Stimulated activated CD8-positive, alpha-beta memory T cell treated with anti-CD3 and anti-CD28 coated beads, Interleukin-2, amount 100 ng/mL, for 48 hours (primary cell): ENCODE measurements around the gene ALDOC.
"Not testable (repeated sequence)": the region's sequence is repeated elsewhere in the genome, so short reads cannot be mapped to it uniquely, and the experiment has no call there.

ENCODE experiments used
- DNase-seq, 2 donors: peaks; one replicate each; pipeline ENCODE4 v3.0.0-alpha.2; 2020; ENCODE audit warnings: low read depth in 2 of 2

ALDOC gene

DNA sequence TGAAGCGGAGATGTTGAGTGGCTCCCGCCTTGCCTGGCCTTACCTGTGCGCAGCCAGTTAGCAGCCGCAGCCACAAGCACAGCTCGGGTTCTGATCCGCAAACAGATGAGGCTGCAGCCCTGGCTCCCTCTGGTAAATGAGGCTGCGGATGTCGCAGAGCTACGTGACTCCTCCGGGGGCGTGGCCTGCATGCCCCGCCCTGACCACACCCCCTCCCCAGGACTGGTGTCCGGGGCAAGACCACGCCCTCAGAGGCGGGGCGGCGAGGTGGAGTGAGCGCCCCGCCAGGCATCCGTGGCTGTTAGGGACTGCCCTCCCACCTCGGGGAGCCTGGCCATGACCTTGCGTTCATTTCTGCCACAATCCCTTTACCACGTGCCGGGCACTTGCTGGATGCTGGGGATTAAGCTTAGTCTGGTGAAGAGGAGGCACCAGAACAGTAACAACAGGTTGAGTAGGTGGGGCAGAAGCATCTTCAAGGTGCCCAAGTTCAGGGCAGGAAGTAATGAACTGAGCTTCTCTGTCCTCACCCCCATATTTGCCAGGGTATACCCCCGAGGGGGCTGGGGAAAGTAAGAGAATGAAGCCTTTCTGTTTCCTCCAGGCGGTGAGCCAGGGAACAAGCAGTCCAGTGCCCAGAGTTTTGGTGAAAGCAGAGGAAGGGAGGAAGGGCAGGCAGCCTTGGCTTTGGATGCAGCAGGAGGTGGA lies at the start of gene ALDOC:
Gene ALDOC (minus strand): TSS at position 138 of the 708 bp plus-strand sequence. CDS start 1,363 bp downstream, outside the sequence.
- peak; percentile 98 to 99 for DNase-seq

DNA sequence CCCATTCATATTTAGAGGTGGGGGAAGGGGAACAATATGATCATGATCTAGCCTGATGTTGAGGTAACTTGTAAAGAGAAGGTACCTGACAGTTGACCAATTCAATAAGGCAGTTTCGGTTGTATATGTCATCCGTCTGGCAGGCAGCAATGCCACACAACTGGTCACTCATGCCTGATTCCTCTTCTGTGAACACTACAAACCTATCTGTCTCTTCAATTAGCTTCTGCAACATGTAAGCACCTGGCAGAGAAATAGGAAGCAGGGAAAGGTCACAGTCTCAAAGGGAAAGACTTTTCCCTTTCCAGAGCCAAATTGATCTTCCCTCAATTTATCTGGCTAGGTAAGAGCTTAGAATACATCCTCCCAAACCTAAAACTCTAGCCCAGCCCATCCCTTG lies 47.5 kb upstream of the ALDOC start:
- no peak for DNase-seq

DNA sequence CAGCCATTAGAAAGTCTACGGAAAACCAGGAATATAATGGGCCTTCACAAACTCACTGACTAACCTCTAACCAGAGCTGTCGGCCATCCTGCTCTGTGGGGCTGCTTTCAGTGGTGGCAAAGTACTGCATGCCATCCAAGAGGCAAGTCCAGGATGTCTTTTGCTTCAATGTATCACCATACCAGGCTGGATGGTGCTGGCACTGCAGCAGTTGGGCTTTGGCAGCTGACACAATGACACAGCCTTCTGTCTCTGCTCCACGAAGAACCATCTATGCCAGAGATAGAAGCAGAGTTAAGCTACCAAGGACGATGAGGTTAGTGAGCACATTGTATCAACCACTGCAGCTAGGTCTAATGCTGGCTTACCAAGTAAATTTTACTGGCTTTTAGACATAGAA lies 47.0 kb upstream of the ALDOC start:
- DNase-seq: no peak

DNA sequence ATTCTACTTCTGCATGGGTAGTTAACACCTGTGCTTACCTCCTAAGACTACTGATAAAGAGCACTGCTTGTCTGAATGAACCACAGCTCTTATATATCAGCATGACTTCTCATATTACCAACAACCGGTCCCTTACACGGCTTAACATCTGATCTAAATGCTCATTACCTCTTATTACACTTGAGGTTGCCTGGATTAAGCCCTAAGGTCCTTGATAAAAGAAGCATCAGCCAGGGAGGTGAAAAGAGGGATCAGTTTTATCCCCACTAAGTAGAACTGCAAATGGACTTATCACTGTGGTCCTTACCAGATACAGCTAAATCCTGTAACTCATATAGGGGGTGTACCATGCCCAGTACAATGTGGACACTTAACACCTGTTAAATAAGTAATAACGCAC lies 45.5 kb upstream of the ALDOC start:
- DNase-seq: no peak

DNA sequence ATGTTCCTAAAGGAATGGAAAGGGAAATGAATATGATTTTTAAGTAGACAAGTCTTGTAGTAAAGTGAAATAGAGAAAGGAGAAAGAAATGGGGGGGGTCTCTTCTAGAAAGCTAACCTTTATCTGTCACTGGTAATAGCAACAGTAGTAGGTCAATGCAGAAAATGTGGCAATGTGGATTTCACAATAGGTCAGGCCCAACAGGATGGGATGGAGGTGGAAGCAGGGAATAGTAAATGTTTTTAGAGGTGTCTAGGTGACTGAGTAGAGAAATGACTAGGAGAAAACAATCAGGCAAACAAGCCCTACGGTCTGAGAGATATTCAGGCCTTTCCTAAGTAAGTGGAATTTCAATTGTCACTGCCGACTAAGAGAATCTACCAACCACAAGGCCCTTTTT lies 43.3 kb upstream of the ALDOC start:
- no peak for DNase-seq

DNA sequence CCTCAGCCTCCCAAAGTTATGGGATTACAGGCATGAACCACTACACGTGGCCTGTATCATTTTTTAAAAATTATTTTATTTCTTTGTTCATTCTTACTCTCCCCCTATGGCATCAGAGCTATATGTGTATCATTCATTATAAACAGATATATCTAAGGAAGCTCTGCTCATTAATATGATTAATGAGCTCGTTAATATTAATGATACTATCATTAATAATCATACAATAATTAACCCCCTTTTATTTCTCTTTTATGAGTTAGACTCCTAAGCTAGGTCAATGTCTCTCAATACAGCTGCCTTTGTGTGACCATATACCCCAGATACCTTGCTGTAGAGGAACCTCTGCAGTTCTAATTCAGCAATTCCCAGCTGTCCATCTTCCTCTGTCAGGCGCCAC lies 41.8 kb upstream of the ALDOC start:
- no peak for DNase-seq

DNA sequence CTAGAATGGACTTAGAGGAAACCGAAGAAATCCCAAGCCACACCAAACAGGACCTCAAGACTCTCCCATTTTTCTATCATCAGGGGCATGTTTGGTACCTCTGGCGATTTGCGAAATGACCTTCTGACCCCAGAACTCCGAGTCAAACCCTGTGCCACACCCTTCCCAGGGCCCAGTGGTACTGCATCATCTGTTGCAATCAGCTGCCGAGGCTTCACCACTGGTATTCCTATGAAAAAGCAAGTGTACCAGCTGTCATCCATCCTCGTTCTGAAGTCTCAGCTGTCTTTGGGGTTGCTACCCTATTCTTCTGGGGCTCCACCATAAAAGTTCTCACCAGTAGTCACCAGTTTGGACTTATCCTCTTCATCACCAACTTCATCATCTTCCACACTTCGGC lies 39.6 kb upstream of the ALDOC start:
- DNase-seq: no peak

DNA sequence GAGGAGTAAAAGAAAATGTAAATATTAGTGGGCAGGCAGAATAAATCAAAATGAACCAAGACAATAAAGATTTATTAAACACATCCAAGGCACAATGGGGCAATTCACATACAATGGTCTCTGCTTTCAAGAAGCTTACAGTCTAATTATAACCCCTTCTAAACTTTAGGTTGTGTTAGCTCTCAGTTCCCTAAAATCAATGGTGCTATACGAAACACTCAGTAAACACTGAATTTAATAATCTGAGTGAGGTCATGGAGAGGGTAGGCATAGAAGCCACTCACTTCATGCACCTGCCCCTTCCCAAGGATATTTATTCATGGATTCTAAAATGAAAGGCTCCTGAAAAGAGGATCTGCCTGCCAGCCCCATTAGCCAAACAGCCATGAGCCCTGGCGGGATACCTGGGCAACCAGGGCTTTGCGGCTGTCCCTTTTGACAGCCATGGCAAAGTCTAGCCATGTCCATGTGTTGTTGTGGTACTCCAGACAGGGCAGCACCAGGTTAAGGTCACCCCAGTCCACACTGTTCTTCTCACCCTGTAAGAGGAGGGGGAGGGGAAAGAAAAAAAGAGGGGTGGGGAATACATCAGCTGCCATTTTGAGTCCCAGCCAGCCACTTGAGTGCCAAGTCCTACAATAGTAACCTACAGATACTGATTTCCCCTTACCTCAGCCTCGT lies 38.7 kb upstream of the ALDOC start:
- DNase-seq: no peak

DNA sequence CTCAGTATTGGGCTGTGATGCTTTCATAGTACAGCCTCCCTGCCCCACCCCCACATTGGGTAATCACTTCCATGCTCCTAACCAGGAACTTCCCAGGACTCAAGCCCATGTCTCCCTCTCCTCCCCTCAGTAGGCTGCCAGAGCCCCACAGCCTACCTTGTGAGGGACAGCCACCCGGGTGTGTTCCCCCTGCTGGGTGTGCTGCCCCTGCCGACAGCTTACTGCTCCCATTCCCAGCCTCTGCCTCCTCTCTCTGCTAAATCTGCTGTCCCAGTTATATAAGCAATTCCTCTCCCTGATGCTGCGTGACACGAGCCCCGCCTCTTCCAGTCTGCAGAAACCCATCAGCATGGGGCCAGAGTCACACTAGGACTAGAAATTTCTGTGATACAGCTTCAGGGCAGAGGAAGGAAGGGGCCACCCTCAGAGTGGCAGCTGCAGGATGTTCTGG lies 37.3 kb upstream of the ALDOC start, which contains the start of gene RSKR:
Gene RSKR (minus strand): TSS at position 255 of the 451 bp plus-strand sequence. CDS start 24 bp downstream, at position 231.
- DNase-seq: no peak

DNA sequence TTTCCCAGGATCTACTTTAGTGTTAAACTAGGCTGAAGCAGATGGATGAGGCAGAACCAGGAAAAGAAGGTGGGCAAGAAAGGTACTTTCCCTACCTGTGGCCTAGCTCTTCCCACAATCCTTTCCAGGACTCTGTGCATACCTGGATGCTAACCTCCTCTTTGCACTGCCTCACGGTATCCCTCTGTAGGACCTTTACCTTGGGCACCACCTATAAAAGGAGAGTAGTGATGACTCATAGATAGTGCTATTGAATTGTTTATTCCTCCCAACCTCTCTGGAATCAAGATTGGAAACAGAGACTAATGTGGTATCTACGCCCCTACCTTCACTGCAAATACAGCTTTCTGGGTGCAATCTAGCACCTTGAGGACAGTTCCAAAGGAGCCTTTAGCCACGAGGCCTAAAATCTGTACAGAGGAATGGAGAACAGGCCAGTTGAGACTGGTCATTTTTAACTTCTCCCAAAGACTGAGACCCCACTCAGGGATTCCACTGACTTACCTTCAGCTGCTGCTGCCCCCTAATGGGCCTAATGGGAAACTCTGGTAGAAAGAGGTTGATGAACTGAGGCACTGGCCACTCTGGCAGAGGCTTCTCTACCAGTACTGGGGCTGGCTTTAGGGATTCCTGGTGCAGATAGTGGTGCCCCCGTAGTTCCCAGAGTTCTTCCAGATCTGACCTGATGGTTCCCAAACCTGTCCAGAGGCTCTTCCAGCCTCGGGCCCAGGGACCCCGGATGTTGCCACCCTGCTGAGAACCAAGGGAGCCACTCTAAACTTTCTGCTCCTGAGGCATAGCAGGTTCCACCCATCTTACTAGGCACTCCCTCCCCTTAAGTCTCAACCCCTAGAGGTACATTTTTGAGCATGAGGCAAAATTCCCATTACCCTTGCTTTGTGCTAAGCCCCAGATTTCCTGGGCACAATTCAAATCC lies 36.5 kb upstream of the ALDOC start:
- peak in 1 of 2 donors; percentile 5 for DNase-seq

DNA sequence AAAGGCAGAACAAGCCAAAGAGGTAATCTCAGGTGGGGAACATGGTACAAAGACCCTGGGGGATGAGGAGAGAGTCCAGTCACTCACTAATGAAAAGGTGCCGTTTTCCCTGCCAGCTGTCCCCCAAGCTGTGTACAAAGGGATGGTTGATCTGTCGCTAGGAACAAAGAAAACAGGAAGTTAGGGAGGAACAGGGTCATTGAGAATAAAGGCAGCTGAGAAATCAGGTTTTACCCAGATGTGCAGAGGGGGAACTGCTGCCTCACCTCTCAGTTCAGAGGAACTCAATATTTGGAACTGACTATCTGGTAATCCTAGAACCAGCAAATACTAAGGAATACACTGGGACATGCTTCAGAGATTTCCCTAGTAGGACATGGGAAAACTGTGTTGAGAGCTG lies 35.8 kb upstream of the ALDOC start:
- no peak for DNase-seq

DNA sequence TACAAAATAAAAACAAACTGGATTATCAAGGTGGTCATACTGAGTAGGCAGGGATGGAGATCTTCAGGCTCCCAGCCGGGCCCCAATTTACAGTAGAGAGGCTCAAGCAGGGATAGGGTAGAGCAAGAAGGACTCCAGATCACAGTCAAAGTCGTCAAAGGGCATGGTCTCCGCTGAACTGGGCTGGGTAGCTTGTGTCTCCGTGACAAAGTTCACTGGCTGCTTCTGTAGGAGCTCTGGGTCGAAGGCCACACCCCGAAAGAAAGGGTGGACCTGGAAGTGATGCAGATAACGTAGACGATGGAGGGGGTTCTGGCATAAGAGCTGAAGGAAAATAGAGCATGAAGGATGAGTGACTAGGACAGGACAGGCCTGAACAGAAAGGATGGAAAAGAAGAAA lies 33.7 kb upstream of the ALDOC start:
- DNase-seq: no peak

DNA sequence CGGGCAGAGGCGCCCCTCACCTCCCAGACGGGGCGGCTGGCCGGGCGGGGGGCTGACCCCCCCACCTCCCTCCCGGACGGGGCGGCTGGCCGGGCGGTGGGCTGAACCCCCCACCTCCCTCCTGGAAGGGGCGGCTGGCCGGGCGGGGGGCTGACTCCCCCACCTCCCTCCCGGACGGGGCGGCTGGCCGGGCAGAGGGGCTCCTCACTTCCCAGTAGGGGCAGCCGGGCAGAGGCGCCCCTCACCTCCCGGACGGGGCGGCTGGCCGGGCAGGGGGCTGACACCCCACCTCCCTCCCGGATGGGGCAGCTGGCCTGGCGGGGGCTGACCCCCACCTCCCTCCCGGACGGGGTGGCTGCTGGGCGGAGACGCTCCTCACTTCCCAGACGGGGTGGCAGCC lies 27.3 kb upstream of the ALDOC start:
- not testable (repeated sequence) for DNase-seq

DNA sequence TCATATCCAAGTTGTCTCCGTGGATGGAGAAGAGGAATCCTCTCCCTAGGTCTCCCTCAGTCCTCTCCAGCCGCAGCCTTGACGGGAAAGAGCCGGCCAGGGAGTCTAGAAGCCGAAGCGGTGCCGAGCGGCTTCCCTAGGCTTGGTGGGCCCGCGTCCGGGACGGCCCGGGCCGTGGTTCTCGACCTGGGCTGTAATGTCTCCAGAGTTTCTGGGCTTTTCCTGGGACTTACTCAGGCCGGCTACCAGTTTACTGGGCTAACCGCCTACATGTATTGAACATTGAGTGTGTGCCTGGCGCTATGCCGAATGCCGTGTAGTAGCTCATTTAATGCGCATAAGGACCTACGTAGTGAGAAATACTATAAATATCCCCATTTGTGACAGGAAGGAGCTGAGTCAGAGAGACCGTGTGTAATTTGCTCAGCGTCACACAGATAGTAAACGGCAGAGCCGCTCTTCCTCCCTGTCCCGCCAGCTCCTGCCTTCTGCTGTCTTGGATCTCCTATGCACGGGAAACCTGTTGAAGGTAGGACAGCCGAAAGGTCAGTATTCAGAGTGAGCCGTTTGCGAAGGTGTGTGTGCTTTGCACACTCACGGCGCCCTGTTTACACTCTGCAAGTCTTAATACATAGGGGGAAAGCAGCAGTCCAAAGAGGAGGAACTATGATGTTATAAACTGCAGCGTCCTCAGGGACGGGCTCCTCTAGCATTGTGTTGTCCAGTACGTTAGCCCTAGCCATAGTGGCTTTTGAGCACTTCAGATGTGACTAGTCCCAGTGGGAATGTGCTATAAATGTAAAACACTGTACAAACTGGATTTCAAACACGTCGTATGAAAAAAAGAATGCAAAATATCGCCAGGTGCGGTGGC lies 22.9 kb upstream of the ALDOC start:
- DNase-seq: peak; percentile 22 to 58

DNA sequence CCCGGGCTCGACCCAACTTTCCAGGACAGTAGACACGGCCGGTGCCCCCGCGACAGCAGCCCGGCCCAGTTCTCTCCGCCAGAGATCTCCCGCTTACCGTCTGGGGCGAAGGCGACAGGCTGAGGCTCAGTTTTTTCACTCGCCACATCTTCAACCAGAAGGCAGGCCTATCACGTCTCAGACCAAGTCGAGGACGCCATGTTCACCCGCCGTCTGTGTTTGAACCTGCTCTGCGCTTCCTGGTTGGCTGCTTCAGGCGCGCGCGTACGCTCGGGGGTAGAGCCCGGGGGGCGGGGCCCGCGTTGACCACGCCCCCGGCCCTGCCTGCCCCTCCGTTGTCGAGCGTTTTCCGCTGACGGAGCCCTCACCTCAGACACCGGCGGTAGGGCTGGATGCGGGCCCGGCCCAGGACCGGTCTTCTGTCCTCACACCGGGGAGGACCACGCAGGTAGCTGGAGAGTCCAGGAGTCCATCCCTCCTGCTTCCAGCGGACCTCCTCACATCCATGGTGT lies 22.2 kb upstream of the ALDOC start, which contains the start of gene SPAG5:
Gene SPAG5 (minus strand): TSS at position 227 of the 512 bp plus-strand sequence. CDS start 79 bp downstream, at position 148.
- peak; percentile 88 to 93 for DNase-seq

DNA sequence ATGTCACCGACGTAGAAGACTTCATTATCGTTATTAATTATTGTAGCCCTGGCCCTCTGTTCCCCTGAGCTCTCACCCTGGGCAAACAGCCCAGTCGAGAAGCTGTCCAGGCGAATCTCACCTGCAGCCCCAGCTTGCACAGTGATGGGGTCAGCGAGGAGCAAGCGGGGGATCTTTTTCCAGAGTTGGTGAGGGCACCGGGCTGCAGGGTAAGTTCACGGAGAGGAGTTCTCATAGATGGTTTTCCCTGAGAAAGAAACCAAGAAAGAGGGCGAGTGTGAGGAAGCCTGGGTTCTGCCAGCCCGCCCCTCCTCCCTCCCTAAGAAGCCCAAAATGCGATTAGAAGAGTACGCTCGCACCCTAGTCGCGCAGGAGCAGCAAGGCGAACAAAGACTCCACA lies 21.7 kb upstream of the ALDOC start:
- no peak for DNase-seq

DNA sequence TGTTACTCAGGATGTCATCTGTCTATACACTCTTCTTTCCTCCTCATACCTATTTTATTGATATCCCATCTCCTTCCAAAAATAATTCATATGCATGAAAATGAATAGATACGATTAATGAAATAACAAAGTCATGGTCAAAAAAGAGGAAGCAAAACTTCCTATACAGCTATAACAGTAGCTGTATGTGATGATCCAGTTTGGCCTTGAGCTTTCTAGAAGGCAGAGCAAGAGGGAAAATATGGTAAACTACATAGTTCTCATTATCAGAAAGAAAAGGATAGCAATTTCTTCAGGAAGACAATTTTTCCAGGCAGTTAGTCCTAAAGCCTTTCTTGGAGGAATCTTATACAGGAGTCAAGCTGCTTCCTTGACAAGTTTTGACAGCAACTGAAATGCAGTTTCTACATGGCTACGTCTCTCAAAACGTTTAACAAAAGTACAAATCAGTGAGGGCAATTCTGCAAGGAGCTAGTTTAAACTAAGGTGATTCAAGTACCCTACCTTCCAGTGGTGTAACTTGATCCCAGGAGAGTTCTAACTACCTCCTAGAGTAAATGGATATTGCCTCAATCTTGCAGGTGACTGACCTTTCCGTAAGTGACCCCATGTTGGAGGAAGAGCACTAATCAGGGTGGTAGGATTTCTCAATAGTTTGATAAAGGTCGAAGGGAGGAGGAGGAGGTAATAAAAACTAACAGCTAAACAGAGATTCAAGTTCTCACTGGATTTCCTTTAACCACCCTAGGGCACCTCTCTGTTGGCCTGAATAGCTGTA lies 21.1 kb upstream of the ALDOC start:
- DNase-seq: no peak

DNA sequence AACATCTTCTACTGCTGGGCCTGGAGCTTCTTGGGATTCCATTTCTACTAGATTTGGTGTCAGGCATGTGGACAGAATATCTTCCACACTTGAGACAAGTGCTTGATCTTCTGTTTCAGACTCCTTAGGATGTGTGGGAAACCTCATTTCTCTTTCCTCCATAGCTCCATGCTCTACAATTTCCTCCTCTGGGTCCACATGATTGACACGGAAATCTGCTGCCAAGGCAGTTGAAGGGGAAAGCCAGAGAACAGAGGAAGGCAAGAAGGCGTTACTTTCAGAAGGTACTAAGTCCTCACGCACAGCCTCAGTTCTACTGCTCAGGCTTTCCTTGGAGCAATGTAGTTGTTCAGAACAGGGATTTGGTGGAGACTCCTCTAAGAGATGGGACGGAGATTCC lies 15.6 kb upstream of the ALDOC start:
- DNase-seq: no peak

DNA sequence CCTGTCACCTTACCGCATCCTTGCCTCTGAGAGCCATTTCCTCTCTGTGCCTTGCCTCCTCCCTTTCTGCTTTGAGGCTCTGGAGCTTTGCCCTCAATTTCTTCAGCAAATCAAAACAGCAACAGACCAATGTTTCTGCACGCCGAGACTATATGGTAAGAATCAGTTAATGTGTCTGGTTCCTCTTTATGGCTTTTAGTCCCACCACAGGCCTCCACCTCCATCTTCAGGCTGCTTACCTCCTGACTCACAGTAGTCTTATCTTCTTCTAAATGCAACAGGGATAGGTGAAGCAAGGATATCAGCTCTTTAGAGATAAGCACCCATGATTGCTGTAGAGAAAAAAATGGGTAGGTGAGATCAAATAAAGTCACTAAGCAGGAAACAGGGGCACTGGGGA lies 9.2 kb upstream of the ALDOC start:
- DNase-seq: no peak

DNA sequence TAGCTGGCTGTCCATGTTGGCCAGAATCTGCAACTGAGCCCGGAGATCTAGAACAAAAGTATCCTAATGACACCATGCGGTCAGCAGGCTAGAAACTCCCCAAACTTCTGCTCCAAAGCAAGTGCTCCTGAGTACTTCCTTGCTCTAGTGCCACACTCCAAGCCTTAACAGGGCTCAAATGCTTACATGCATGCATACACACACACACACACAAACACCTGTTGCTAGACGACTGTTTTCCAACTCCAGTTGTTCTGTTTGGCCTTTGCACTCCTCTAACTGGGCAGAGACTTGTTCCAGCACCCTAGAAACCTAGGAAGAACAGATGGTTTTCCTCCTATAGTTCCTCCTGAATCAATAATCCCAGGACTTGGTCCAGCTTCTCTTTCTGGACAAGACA lies 7.7 kb upstream of the ALDOC start:
- no peak for DNase-seq
